CD4-positive, alpha-beta T cell (primary cell): ENCODE results near the gene WDR35. TPM values are rescaled to one million over a fixed set of nuclear protein-coding genes. Genes with fewer than 3 reads are reported as not detected.
A peak's percentile ranks its signal among the peaks of the same experiment; 100 is the strongest.

Source experiments
- ATAC-seq: fragments of 200-7000 bp; cut with Tn5 transposase; one replicate; pipeline ENCODE4 v1.10.0; 2022; ENCODE audit warnings: mild to moderate bottlenecking; ENCODE audit not compliant: poor library complexity
- CTCF ChIA-PET: fragments of 350-600 bp; sonication (Branson Sonifier 250); formaldehyde crosslinking; loops from one replicate; lab custom pipeline; 2021; ENCODE audit warnings: antibody characterized with exemption, inconsistent platforms; lab: Charles Lee
- POLR2A ChIA-PET: fragments of 350-600 bp; sonication (Branson Sonifier 250); formaldehyde crosslinking; loops from one replicate; lab custom pipeline; 2021; ENCODE audit warnings: antibody characterized with exemption, inconsistent platforms; lab: Charles Lee
- DNase-seq, 14 experiments: peaks; one replicate each; pipeline ENCODE4 v3.0.0-alpha.2; 2013 to 2020; ENCODE audit warnings: mixed read lengths in 2 of 14
- H3K27ac ChIP-seq, 2 donors: one replicate each; pipeline versions ENCODE4 v1.5.1 to v1.7.0; 2013; ENCODE audit warnings: low read length in 2 of 2, low read depth in 1 of 2, mild to moderate bottlenecking in 1 of 2
- H3K27me3 ChIP-seq, 2 experiments: 1 replicate in 1 of 2; 2 replicates in 1 of 2; pipeline versions ENCODE4 v1.6.1 to v1.7.0; 2013; ENCODE audit warnings: low read length in 2 of 2, control low read depth in 1 of 2, mild to moderate bottlenecking in 1 of 2, moderate library complexity in 1 of 2; ENCODE audit not compliant: insufficient read depth in 2 of 2, control insufficient read depth in 1 of 2
- H3K36me3 ChIP-seq: one replicate; pipeline ENCODE4 v1.6.1; 2013; ENCODE audit warnings: low read length, control low read depth; ENCODE audit not compliant: insufficient read depth
- H3K4me1 ChIP-seq: one replicate; pipeline ENCODE4 v1.6.1; 2013; ENCODE audit warnings: low read length, control low read depth; ENCODE audit not compliant: insufficient read depth
- H3K4me3 ChIP-seq: one replicate; pipeline ENCODE4 v1.5.1; 2013; ENCODE audit warnings: mild to moderate bottlenecking, low read length, moderate library complexity
- H3K9me3 ChIP-seq, 2 experiments: 1 replicate in 1 of 2; 2 replicates in 1 of 2; pipeline versions ENCODE4 v1.6.1 to v1.7.0; 2013; ENCODE audit warnings: low read length in 2 of 2, mild to moderate bottlenecking in 2 of 2, control low read depth in 1 of 2, moderate library complexity in 1 of 2; ENCODE audit not compliant: control insufficient read depth in 1 of 2, insufficient read depth in 1 of 2
- H3K27ac Mint-ChIP-seq: one replicate; pipeline ENCODE4 v1.8.0; 2020; ENCODE audit warnings: mixed read lengths
- H3K27me3 Mint-ChIP-seq: one replicate; pipeline ENCODE4 v1.8.0; 2021; ENCODE audit warnings: mixed read lengths
- H3K36me3 Mint-ChIP-seq: one replicate; pipeline ENCODE4 v1.8.0; 2021; ENCODE audit warnings: low read depth, mixed read lengths
- H3K4me1 Mint-ChIP-seq: one replicate; pipeline ENCODE4 v1.8.0; 2021; ENCODE audit warnings: low read depth, mixed read lengths
- H3K4me3 Mint-ChIP-seq: one replicate; pipeline ENCODE4 v1.8.0; 2020; ENCODE audit warnings: mild to moderate bottlenecking, mixed read lengths
- H3K9me3 Mint-ChIP-seq: one replicate; pipeline ENCODE4 v1.8.0; 2020; ENCODE audit warnings: mixed read lengths
- CTCF ChIP-seq: fragments of 200-600 bp; IDR thresholded peaks from one replicate; pipeline ENCODE4 v1.8.0; 2022; ENCODE audit warnings: antibody characterized with exemption, mild to moderate bottlenecking
- intact Hi-C, 2 experiments: fragments of 100-400 bp; cut with DNase I in 1 of 2; cut with micrococcal nuclease in 1 of 2; formaldehyde crosslinking; loops; one replicate each; pipeline versions ENCODE4 v1.15.1 to v1.9.0; 2023 to 2025; cut with DNase I, micrococcal nuclease
- total RNA-seq, 174 experiments: library from RNA in 2 of 174; stranded (reverse) in 2 of 174; gene quantifications; one replicate each; pipeline ENCODE4 v1.2.3 and lab custom pipeline; 2021 to 2026

Gene WDR35
- total RNA-seq, 2 experiments from 2014 or later = 2.8 to 3.2 TPM

GRCh38 chr2:19871836-19872235, 118.1 kb downstream of the WDR35 start:
- H3K4me3 Mint-ChIP-seq = no peak overlapping the region
- no peak overlapping the region for H3K4me3 ChIP-seq
- no peak for TF ChIP-seq CTCF
- H3K27me3 Mint-ChIP-seq = no peaks in the 10 kb centered on the region
- no peaks in the 10 kb centered on the region for H3K27me3 ChIP-seq
- no peak for DNase-seq
- H3K9me3 ChIP-seq = no peaks in the 10 kb centered on the region
- no peak for ATAC-seq
- no peaks in the 10 kb centered on the region for H3K9me3 Mint-ChIP-seq
- peaks cover 21% of the 10 kb centered on the region for H3K36me3 ChIP-seq
- H3K4me1 Mint-ChIP-seq = peaks cover 41% of the 10 kb centered on the region
- intact Hi-C loops = no loop called here
- peaks cover 24% of the 10 kb centered on the region for H3K4me1 ChIP-seq
- POLR2A ChIA-PET = interaction anchor here (1.1 to 1.2 kb wide), 2 partner anchors 28 to 30 kb away, joined by 3 to 4 read pairs; partner anchors contain the start of gene TTC32
- H3K36me3 Mint-ChIP-seq = peaks cover 61% of the 10 kb centered on the region
- H3K27ac ChIP-seq = no peak overlapping the region
- H3K27ac Mint-ChIP-seq = no peak overlapping the region
- CTCF ChIA-PET = no interaction called here

GRCh38 chr2:19870792-19871191, 119.1 kb downstream of the WDR35 start:
- CTCF ChIA-PET = no interaction called here
- no peak for ATAC-seq
- H3K4me3 Mint-ChIP-seq = peak overlapping the region; percentile 98
- POLR2A ChIA-PET = no interaction called here
- H3K27me3 Mint-ChIP-seq = no peaks in the 10 kb centered on the region
- Histone ChIP-seq H3K27ac (no peak overlapping the region), H3K4me1 (peaks cover 24% of the 10 kb centered on the region), H3K4me3 (no peak overlapping the region), H3K36me3 (peaks cover 11% of the 10 kb centered on the region), H3K27me3 (no peaks in the 10 kb centered on the region), H3K9me3 (no peaks in the 10 kb centered on the region)
- H3K9me3 Mint-ChIP-seq = no peaks in the 10 kb centered on the region
- H3K4me1 Mint-ChIP-seq = peaks cover 41% of the 10 kb centered on the region
- H3K27ac Mint-ChIP-seq = peak overlapping the region; percentile 99
- TF ChIP-seq CTCF = no peak
- no peak for DNase-seq
- intact Hi-C loops = no loop called here
- H3K36me3 Mint-ChIP-seq = peaks cover 51% of the 10 kb centered on the region

GRCh38 chr2:19868701-19869580, 121.0 kb downstream of the WDR35 start:
- no peak for TF ChIP-seq CTCF
- Histone ChIP-seq H3K27me3 (no peaks in the 10 kb centered on the region), H3K27ac (peak overlapping the region; percentile 69 to 75), H3K36me3 (peaks cover 2% of the 10 kb centered on the region), H3K4me3 (peak overlapping the region; percentile 84), H3K9me3 (no peaks in the 10 kb centered on the region), H3K4me1 (peaks cover 24% of the 10 kb centered on the region)
- ChIA-PET CTCF (interaction anchor here (0.7 to 1.2 kb wide), 2 partner anchors 782 to 1348 kb away, joined by 3 read pairs; partner anchors contain the start of gene HS1BP3), POLR2A (interaction anchor here (1.0 to 2.2 kb wide), 7 partner anchors 28 to 1309 kb away, joined by 3 to 27 read pairs (median 6); partner anchors contain the start of genes LAPTM4A, RDH14 and TTC32)
- Mint-ChIP-seq H3K4me1 (peaks cover 41% of the 10 kb centered on the region), H3K27ac (peak overlapping the region; percentile 99), H3K36me3 (peaks cover 33% of the 10 kb centered on the region), H3K4me3 (peak overlapping the region; percentile 98), H3K9me3 (no peaks in the 10 kb centered on the region), H3K27me3 (no peaks in the 10 kb centered on the region)
- intact Hi-C loops = loop anchor here (1.0 to 10.0 kb wide), 5 partner anchors 32 to 1117 kb away; partner anchors contain the start of gene TTC32 (in 2 of the 2)
- DNase-seq = peak; percentile 49 to 82 (median 68)
- peak; percentile 92 for ATAC-seq
